22Rv1 (cell line): ENCODE measurements around the gene SNX22.

Experiments
- CTCF ChIP-seq: fragments of 450-650 bp; IDR thresholded peaks from 2 replicates; pipeline ENCODE4 v1.5.1; 2017; ENCODE audit warnings: mild to moderate bottlenecking
- ZFX ChIP-seq: fragments of 450-650 bp; IDR thresholded peaks from 2 replicates; pipeline ENCODE4 v1.6.1; 2017; ENCODE audit warnings: antibody characterized with exemption, borderline replicate concordance

GRCh38 chr15:64138331-64138941 lies 13.1 kb upstream of the SNX22 start:
- TF ChIP-seq CTCF = no peak
- no peak for TF ChIP-seq ZFX
